GM21825 (cell line): ENCODE data around the gene CDH13.

Experiments used
- ATAC-seq: cut with Tn5 transposase; IDR thresholded peaks from one replicate; pipeline ENCODE4 v1.9.1; 2021; ENCODE audit warnings: mild to moderate bottlenecking, moderate library complexity; ENCODE audit not compliant: unreplicated experiment

The CDH13 gene

GRCh38 chr16:82684256-82684655, 57.5 kb downstream of the CDH13 start:
- ATAC-seq, result no peak

- no peak for ATAC-seq
Observed at GRCh38 chr16:82685526-82685925, 58.8 kb downstream of the CDH13 start.

- ATAC-seq, result no peak
Observed at GRCh38 chr16:82694239-82694874, 67.6 kb downstream of the CDH13 start.

- no peak for ATAC-seq
Observed at GRCh38 chr16:82695806-82696205, 69.0 kb downstream of the CDH13 start.

GRCh38 chr16:82699260-82699659, 72.5 kb downstream of the CDH13 start:
- ATAC-seq, result no peak

GRCh38 chr16:82699711-82700495, 73.1 kb downstream of the CDH13 start:
- ATAC-seq, result no peak

- ATAC-seq, result no peak
Observed at GRCh38 chr16:82700541-82701235, 73.9 kb downstream of the CDH13 start.

- ATAC-seq, result no peak
Observed at GRCh38 chr16:82701442-82701955, 74.7 kb downstream of the CDH13 start.

- ATAC-seq, result no peak
Observed at GRCh38 chr16:82703161-82703560, 76.4 kb downstream of the CDH13 start.

GRCh38 chr16:82703871-82704768, 77.4 kb downstream of the CDH13 start:
- ATAC-seq, result no peak

GRCh38 chr16:82709987-82710386, 83.2 kb downstream of the CDH13 start:
- ATAC-seq, result no peak

- ATAC-seq, result no peak
Observed at GRCh38 chr16:82713778-82714177, 87.0 kb downstream of the CDH13 start.

- ATAC-seq, result no peak
Observed at GRCh38 chr16:82715160-82715559, 88.4 kb downstream of the CDH13 start.

GRCh38 chr16:82715833-82716232, 89.1 kb downstream of the CDH13 start:
- no peak for ATAC-seq

GRCh38 chr16:82716361-82716855, 89.6 kb downstream of the CDH13 start:
- no peak for ATAC-seq

GRCh38 chr16:82720414-82720813, 93.6 kb downstream of the CDH13 start:
- ATAC-seq, result no peak

- ATAC-seq, result no peak
Observed at GRCh38 chr16:82726306-82726705, 99.5 kb downstream of the CDH13 start.

- ATAC-seq, result no peak
Observed at GRCh38 chr16:82728901-82729300, 102.1 kb downstream of the CDH13 start.

- no peak for ATAC-seq
Observed at GRCh38 chr16:82730901-82731300, 104.1 kb downstream of the CDH13 start.

GRCh38 chr16:82732461-82732860, 105.7 kb downstream of the CDH13 start:
- ATAC-seq, result no peak
